HepG2 (cell line): Measurements from ENCODE around the gene SHC1. TPM values are rescaled to one million over a fixed set of nuclear protein-coding genes. Genes with fewer than 3 reads are reported as not detected.
A peak's percentile ranks its signal among the peaks of the same experiment; 100 is the strongest.

Experiments used
- AKAP8 ChIP-seq: sonication (generic); formaldehyde crosslinking; IDR thresholded peaks from 2 replicates; pipeline ENCODE4 v1.5.1; 2020; ENCODE audit warnings: mild to moderate bottlenecking, missing genetic modification reagents
- DRAP1 ChIP-seq: IDR thresholded peaks from 2 replicates; pipeline ENCODE4 v1.6.1; 2016; ENCODE audit warnings: missing genetic modification reagents, missing compliant biosample characterization
- E2F2 ChIP-seq: sonication (generic); formaldehyde crosslinking; IDR thresholded peaks from 2 replicates; pipeline ENCODE4 v1.4.0; 2020; ENCODE audit warnings: missing genetic modification reagents, borderline replicate concordance
- FOSL1 ChIP-seq: sonication (generic); formaldehyde crosslinking; IDR thresholded peaks from 2 replicates; pipeline ENCODE4 v1.9.0; 2021; ENCODE audit warnings: missing genetic modification reagents, borderline replicate concordance
- GZF1 ChIP-seq: sonication (generic); formaldehyde crosslinking; IDR thresholded peaks from 2 replicates; pipeline ENCODE4 v1.5.1; 2020; ENCODE audit warnings: mild to moderate bottlenecking, missing genetic modification reagents
- HMGXB4 ChIP-seq, 2 experiments: sonication (generic) in 1 of 2; formaldehyde crosslinking in 1 of 2; IDR thresholded peaks; 2 replicates each; pipeline versions ENCODE4 v1.4.0 to v1.6.1; 2018 to 2020; ENCODE audit warnings: missing genetic modification reagents in 2 of 2, borderline replicate concordance in 1 of 2, low read depth in 1 of 2, mild to moderate bottlenecking in 1 of 2, missing biosample characterization in 1 of 2
- JDP2 ChIP-seq: sonication (generic); formaldehyde crosslinking; IDR thresholded peaks from 2 replicates; pipeline ENCODE4 v1.8.1; 2022; ENCODE audit warnings: missing genetic modification reagents, borderline replicate concordance
- KIAA2018 ChIP-seq: sonication (generic); formaldehyde crosslinking; IDR thresholded peaks from 2 replicates; pipeline ENCODE4 v1.5.0; 2020; ENCODE audit warnings: mild to moderate bottlenecking, missing genetic modification reagents, borderline replicate concordance
- PHF8 ChIP-seq: sonication (generic); formaldehyde crosslinking; IDR thresholded peaks from 2 replicates; pipeline ENCODE4 v1.5.0; 2020; ENCODE audit warnings: missing genetic modification reagents
- PTBP1 ChIP-seq: fragments of 200-400 bp; formaldehyde crosslinking; IDR thresholded peaks from 2 replicates; pipeline ENCODE4 v1.6.1; 2018; ENCODE audit warnings: low read length, low read depth; ENCODE audit not compliant: poor library complexity, severe bottlenecking
- SP4 ChIP-seq: sonication (generic); formaldehyde crosslinking; IDR thresholded peaks from 2 replicates; pipeline ENCODE4 v1.8.1; 2023; ENCODE audit warnings: mild to moderate bottlenecking, missing genetic modification reagents
- SSRP1 ChIP-seq: IDR thresholded peaks from 2 replicates; pipeline ENCODE4 v1.6.1; 2016; ENCODE audit warnings: control low read depth
- ZBTB8A ChIP-seq: sonication (generic); formaldehyde crosslinking; IDR thresholded peaks from 2 replicates; pipeline ENCODE4 v1.4.0; 2020; ENCODE audit warnings: mild to moderate bottlenecking, low read depth, missing genetic modification reagents, borderline replicate concordance
- ZNF18 ChIP-seq: sonication (generic); formaldehyde crosslinking; IDR thresholded peaks from 2 replicates; pipeline ENCODE4 v1.8.0; 2022; ENCODE audit warnings: mild to moderate bottlenecking, missing genetic modification reagents; ENCODE audit not compliant: insufficient replicate concordance
- ZSCAN21 ChIP-seq: sonication (generic); formaldehyde crosslinking; IDR thresholded peaks from 2 replicates; pipeline ENCODE4 v1.8.0; 2022; ENCODE audit warnings: mild to moderate bottlenecking, missing genetic modification reagents, moderate library complexity, borderline replicate concordance
- polyA plus RNA-seq, 8 experiments: library from polyadenylated mRNA; depleted of rRNA in 3 of 8; stranded (reverse) in 7 of 8; unstranded in 1 of 8; fragments of >200 nt; fragmentation: Illumina TruSeq in 4 of 8; extraction: Trizol in 4 of 8; gene quantifications; 2 replicates each; pipeline versions ENCODE4 v1.2.1 to v1.2.3, GENCODE V29; 2011 to 2016; ENCODE audit warnings: low read depth in 4 of 8, missing spikeins in 1 of 8, mixed read lengths in 1 of 8; ENCODE audit not compliant: insufficient read depth in 1 of 8
- total RNA-seq, 5 experiments: library from RNA; depleted of rRNA; stranded (reverse); fragments of >200 nt; fragmentation: Illumina TruSeq; extraction: Trizol; gene quantifications; 2 replicates each; pipeline ENCODE4 v1.2.3, GENCODE V29; 2016; ENCODE audit warnings: low read depth in 1 of 5

Gene SHC1
- total and polyA plus RNA-seq, 2 of the 13 experiments (the other 11 are each of a cell fraction or from before 2014, with no cell fraction given) = 52.0 to 137 TPM

GRCh38 chr1:154970631-154971340 lies at the start of gene SHC1 (continued):
- no peak; a peak in 2 of 4 replicates for TF ChIP-seq HMGXB4 (CRISPR knock-in tag; IDR thresholded peaks at IDR 0.05; ENCODE audit: borderline replicate concordance in 1 of 2, low read depth in 1 of 2)
- TF ChIP-seq ZBTB8A (CRISPR knock-in tag) = no peak
- TF ChIP-seq ZSCAN21 (CRISPR knock-in tag) = no peak; the same call in 1 of the 2 replicates
- TF ChIP-seq E2F2 (CRISPR knock-in tag) = no peak
- no peak for TF ChIP-seq GZF1 (CRISPR knock-in tag)
- TF ChIP-seq SP4 = 0 out of 2 replicates have a peak, but pooled peaks have one; percentile 51
- TF ChIP-seq SSRP1 (CRISPR knock-in tag) = no peak
- TF ChIP-seq ZNF18 (CRISPR knock-in tag) = no peak
- TF ChIP-seq KIAA2018 (CRISPR knock-in tag) = no peak
- no peak for TF ChIP-seq JDP2
- no peak for TF ChIP-seq PHF8 (CRISPR knock-in tag)
- TF ChIP-seq DRAP1 (CRISPR knock-in tag) = peak; percentile 93
- TF ChIP-seq PTBP1 = no peak
- 0 out of 2 replicates have a peak, but pooled peaks have one; percentile 42 for TF ChIP-seq AKAP8
- TF ChIP-seq FOSL1 = no peak
